ENCODE results near the gene ZNF343. TPM values are rescaled to one million over a fixed set of nuclear protein-coding genes. Genes with fewer than 3 reads are reported as not detected.

ZNF343 gene
- total and polyA plus RNA-seq, 4 donors = 4.9 to 14.8 (median 7.1) TPM

- no peak for TF ChIP-seq CTCF (IDR thresholded peaks at IDR 0.05; ENCODE audit: control extremely low read depth, extremely low read depth)
- Histone ChIP-seq H3K36me3 (ENCODE audit: control insufficient read depth in 4 of 4, insufficient read depth in 4 of 4, low read length in 4 of 4) (no peaks in the 10 kb centered on the region), H3K27ac (ENCODE audit: low read depth in 1 of 2, low read length in 1 of 2) (no peak overlapping the region), H3K27me3 (ENCODE audit: control insufficient read depth in 3 of 3, insufficient read depth in 3 of 3, low read length in 2 of 3) (peaks cover 0 to 12% (median 0%) of the 10 kb centered on the region in 3 donors), H3K4me3 (no peak overlapping the region), H3K4me1 (ENCODE audit: control insufficient read depth in 5 of 5, insufficient read depth in 5 of 5, low read length in 5 of 5) (no peaks in the 10 kb centered on the region), H3K9ac (ENCODE audit: insufficient read depth in 1 of 2, low read length in 2 of 2) (no peak overlapping the region), H3K9me3 (ENCODE audit: control insufficient read depth in 4 of 4, insufficient read depth in 3 of 4, low read length in 3 of 4) (no peaks in the 10 kb centered on the region)
- ATAC-seq (ENCODE audit: insufficient read depth, low FRiP score) (no peak), DNase-seq (no peak)
- 77 to 79% methylated on average over 1 of the region's 1 CpG for WGBS, 2 donors
These were observed 35.5 kb upstream of the ZNF343 start for GRCh38 chr20:2544211-2544610.

GRCh38 chr20:2542361-2542760, 33.6 kb upstream of the ZNF343 start:
- no peak for TF ChIP-seq CTCF (IDR thresholded peaks at IDR 0.05; ENCODE audit: control extremely low read depth, extremely low read depth)
- no peak overlapping the region for H3K4me3 ChIP-seq
- ATAC-seq (ENCODE audit: insufficient read depth, low FRiP score) = no peak
- H3K9ac ChIP-seq (ENCODE audit: insufficient read depth in 1 of 2, low read length in 2 of 2) = no peak overlapping the region
- H3K27ac ChIP-seq (ENCODE audit: low read depth in 1 of 2, low read length in 1 of 2) = no peak overlapping the region
- no peaks in the 10 kb centered on the region for H3K4me1 ChIP-seq (ENCODE audit: control insufficient read depth in 5 of 5, insufficient read depth in 5 of 5, low read length in 5 of 5)
- peaks cover 0 to 2% (median 0%) of the 10 kb centered on the region in 4 donors for H3K9me3 ChIP-seq (ENCODE audit: control insufficient read depth in 4 of 4, insufficient read depth in 3 of 4, low read length in 3 of 4)
- H3K36me3 ChIP-seq (ENCODE audit: control insufficient read depth in 4 of 4, insufficient read depth in 4 of 4, low read length in 4 of 4) = no peaks in the 10 kb centered on the region
- peaks cover 0 to 10% (median 0%) of the 10 kb centered on the region in 3 donors for H3K27me3 ChIP-seq (ENCODE audit: control insufficient read depth in 3 of 3, insufficient read depth in 3 of 3, low read length in 2 of 3)
- no peak for DNase-seq
- 90 to 95% methylated on average over 4 of the region's 4 CpGs for WGBS, 2 donors

GRCh38 chr20:2541940-2542339, 33.2 kb upstream of the ZNF343 start:
- Histone ChIP-seq H3K27ac (ENCODE audit: low read depth in 1 of 2, low read length in 1 of 2) (no peak overlapping the region), H3K9ac (ENCODE audit: insufficient read depth in 1 of 2, low read length in 2 of 2) (no peak overlapping the region), H3K36me3 (ENCODE audit: control insufficient read depth in 4 of 4, insufficient read depth in 4 of 4, low read length in 4 of 4) (no peaks in the 10 kb centered on the region), H3K4me3 (no peak overlapping the region), H3K4me1 (ENCODE audit: control insufficient read depth in 5 of 5, insufficient read depth in 5 of 5, low read length in 5 of 5) (no peaks in the 10 kb centered on the region), H3K9me3 (ENCODE audit: control insufficient read depth in 4 of 4, insufficient read depth in 3 of 4, low read length in 3 of 4) (peaks cover 0 to 2% (median 0%) of the 10 kb centered on the region in 4 donors), H3K27me3 (ENCODE audit: control insufficient read depth in 3 of 3, insufficient read depth in 3 of 3, low read length in 2 of 3) (peaks cover 0 to 10% (median 0%) of the 10 kb centered on the region in 3 donors)
- no peak for TF ChIP-seq CTCF (IDR thresholded peaks at IDR 0.05; ENCODE audit: control extremely low read depth, extremely low read depth)
- 80 to 97% methylated on average over 2 of the region's 2 CpGs for WGBS, 2 donors
- DNase-seq (no peak), ATAC-seq (ENCODE audit: insufficient read depth, low FRiP score) (no peak)
